H1 (cell line): ENCODE measurements around the gene DIP2B. TPM values are rescaled to one million over a fixed set of nuclear protein-coding genes. Genes with fewer than 3 reads are reported as not detected.

Experiments used
- CTCF ChIA-PET: fragments of 300-600 bp; sonication (Branson Sonifier 250); formaldehyde crosslinking; loops from one replicate; lab custom pipeline; 2021; ENCODE audit not compliant: partially characterized antibody; lab: Charles Lee
- POLR2A ChIA-PET: fragments of 300-600 bp; sonication (Branson Sonifier 250); formaldehyde crosslinking; loops from one replicate; lab custom pipeline; 2021; ENCODE audit warnings: inconsistent platforms; ENCODE audit not compliant: partially characterized antibody; lab: Charles Lee
- DNase-seq, 2 experiments: peaks; one replicate each; pipeline versions ENCODE4 v3.0.0 to v3.0.0-alpha.2; 2010 to 2022; ENCODE audit warnings: low spot score in 2 of 2, low read depth in 1 of 2, mixed read lengths in 1 of 2
- FAIRE-seq: peaks from 2 replicates; lab custom pipeline; 2011; peaks lifted over from hg19 to GRCh38; lab: Jason Lieb, UNC
- H2AFZ ChIP-seq: 2 replicates; pipeline ENCODE4 v1.8.1; 2012; ENCODE audit warnings: low read length, inconsistent platforms
- H2AK5ac ChIP-seq: 2 replicates; pipeline ENCODE4 v1.6.1; 2013; ENCODE audit warnings: low read depth, low read length
- H2BK120ac ChIP-seq: replicated peaks from 2 replicates; pipeline ENCODE3; 2013; ENCODE audit warnings: low read depth, low read length, inconsistent platforms
- H2BK12ac ChIP-seq: 2 replicates; pipeline ENCODE4 v1.6.1; 2013; ENCODE audit warnings: low read depth, low read length
- H2BK15ac ChIP-seq: 2 replicates; pipeline ENCODE4 v1.6.1; 2013; ENCODE audit warnings: low read length
- H2BK20ac ChIP-seq: 2 replicates; pipeline ENCODE4 v1.6.1; 2013; ENCODE audit warnings: low read length
- H2BK5ac ChIP-seq: 2 replicates; pipeline ENCODE4 v1.6.1; 2013; ENCODE audit warnings: low read depth, low read length
- H3K14ac ChIP-seq: 2 replicates; pipeline ENCODE4 v1.6.1; 2013; ENCODE audit warnings: inconsistent platforms; ENCODE audit not compliant: insufficient read length
- H3K18ac ChIP-seq: 2 replicates; pipeline ENCODE4 v1.6.1; 2013; ENCODE audit warnings: low read length; ENCODE audit errors: extremely low read depth
- H3K23ac ChIP-seq: 2 replicates; pipeline ENCODE4 v1.6.1; 2013; ENCODE audit warnings: inconsistent platforms; ENCODE audit not compliant: insufficient read length
- H3K23me2 ChIP-seq: 2 replicates; pipeline ENCODE4 v1.6.1; 2013; ENCODE audit warnings: low read depth, low read length
- H3K27ac ChIP-seq: 2 replicates; pipeline ENCODE4 v1.6.1; 2011; ENCODE audit warnings: low read depth, low read length, inconsistent platforms
- H3K27me3 ChIP-seq, 4 experiments: replicated peaks in 1 of 4; 1 replicate in 1 of 4; 2 replicates in 3 of 4; pipeline versions ENCODE4 v1.6.1 to v1.8.1; 2011 to 2013; ENCODE audit warnings: low read length in 3 of 4, mild to moderate bottlenecking in 3 of 4, inconsistent platforms in 2 of 4, mixed read lengths in 2 of 4, moderate library complexity in 1 of 4; ENCODE audit not compliant: control insufficient read depth in 3 of 4, insufficient read depth in 3 of 4; ENCODE audit errors: extremely low read depth in 1 of 4
- H3K36me3 ChIP-seq, 4 experiments: 2 replicates each; pipeline versions ENCODE4 v1.6.1 to v1.8.1; 2011 to 2013; ENCODE audit warnings: mild to moderate bottlenecking in 4 of 4, low read length in 3 of 4, moderate library complexity in 2 of 4, control low read depth in 1 of 4, inconsistent platforms in 1 of 4; ENCODE audit not compliant: insufficient read depth in 4 of 4, control insufficient read depth in 2 of 4
- H3K4ac ChIP-seq: replicated peaks from 2 replicates; pipeline ENCODE3; 2013; ENCODE audit warnings: low read length, low read depth, mixed read lengths, inconsistent platforms; ENCODE audit not compliant: insufficient read length
- H3K4me1 ChIP-seq, 4 experiments: replicated peaks in 1 of 4; 1 replicate in 1 of 4; 2 replicates in 3 of 4; pipeline versions ENCODE4 v1.6.1 to v1.8.1; 2011 to 2013; ENCODE audit warnings: low read length in 3 of 4, inconsistent platforms in 2 of 4, mixed read lengths in 1 of 4; ENCODE audit not compliant: insufficient read depth in 4 of 4, control insufficient read depth in 3 of 4
- H3K4me2 ChIP-seq, 2 experiments: 2 replicates each; pipeline versions ENCODE4 v1.6.1 to v1.8.1; 2011 to 2013; ENCODE audit warnings: low read depth in 2 of 2, low read length in 2 of 2, control low read depth in 1 of 2, inconsistent platforms in 1 of 2, mild to moderate bottlenecking in 1 of 2; ENCODE audit not compliant: insufficient read depth in 1 of 2
- H3K4me3 ChIP-seq, 4 experiments: fragments of 200-600, 300-600 bp in 1 of 4; sonication (generic), shearing (Covaris generic), sonication (Bioruptor Twin) in 1 of 4; 2 replicates each; pipeline versions ENCODE4 v1.5.1 to v1.8.1; 2011 to 2016; ENCODE audit warnings: low read length in 4 of 4, low read depth in 3 of 4, control low read depth in 2 of 4, inconsistent platforms in 2 of 4, mild to moderate bottlenecking in 2 of 4, mixed read lengths in 1 of 4, moderate library complexity in 1 of 4; ENCODE audit not compliant: insufficient read depth in 2 of 4; ENCODE audit errors: extremely low read depth in 1 of 4
- H3K56ac ChIP-seq: replicated peaks from 2 replicates; pipeline ENCODE3; 2013; ENCODE audit warnings: low read depth, mild to moderate bottlenecking, mixed read lengths, low read length, inconsistent platforms; ENCODE audit not compliant: insufficient read length
- H3K79me1 ChIP-seq: 2 replicates; pipeline ENCODE4 v1.6.1; 2013; ENCODE audit warnings: low read depth, low read length, control low read depth
- H3K79me2 ChIP-seq, 2 experiments: 2 replicates each; pipeline versions ENCODE4 v1.6.1 to v1.8.1; 2012 to 2013; ENCODE audit warnings: low read length in 2 of 2, mild to moderate bottlenecking in 2 of 2, inconsistent platforms in 1 of 2; ENCODE audit not compliant: insufficient read depth in 2 of 2, control insufficient read depth in 1 of 2
- H3K9ac ChIP-seq, 4 experiments: replicated peaks in 1 of 4; 1 replicate in 1 of 4; 2 replicates in 3 of 4; pipeline versions ENCODE4 v1.6.1 to v1.8.1; 2011 to 2013; ENCODE audit warnings: low read depth in 3 of 4, low read length in 3 of 4, control low read depth in 2 of 4, mild to moderate bottlenecking in 2 of 4, moderate library complexity in 2 of 4, inconsistent platforms in 1 of 4; ENCODE audit errors: extremely low read depth in 1 of 4
- H3K9me3 ChIP-seq, 2 experiments: 2 replicates each; pipeline versions ENCODE4 v1.6.1 to v1.8.1; 2012 to 2013; ENCODE audit warnings: mild to moderate bottlenecking in 2 of 2, moderate library complexity in 2 of 2, control low read depth in 1 of 2, inconsistent platforms in 1 of 2, low read depth in 1 of 2, low read length in 1 of 2, mixed read lengths in 1 of 2; ENCODE audit not compliant: insufficient read depth in 2 of 2
- H4K20me1 ChIP-seq, 2 experiments: replicated peaks in 1 of 2; 2 replicates each; pipeline versions ENCODE3 to v1.8.1; 2011 to 2013; ENCODE audit warnings: inconsistent platforms in 2 of 2, low read length in 2 of 2, mild to moderate bottlenecking in 1 of 2; ENCODE audit not compliant: insufficient read depth in 2 of 2, control insufficient read depth in 1 of 2
- H4K5ac ChIP-seq: 2 replicates; pipeline ENCODE4 v1.6.1; 2013; ENCODE audit warnings: low read length, low read depth, mixed read lengths, inconsistent platforms; ENCODE audit not compliant: insufficient read length
- H4K8ac ChIP-seq: 2 replicates; pipeline ENCODE4 v1.8.0; 2013; ENCODE audit warnings: mild to moderate bottlenecking, moderate library complexity, low read length, inconsistent platforms; ENCODE audit not compliant: insufficient read depth; ENCODE audit errors: extremely low read depth
- H4K91ac ChIP-seq: replicated peaks from 2 replicates; pipeline ENCODE3; 2013; ENCODE audit warnings: low read length, mixed read lengths, inconsistent platforms; ENCODE audit not compliant: insufficient read length
- CBX8 ChIP-seq: fragments of 300-800, 300-1000 bp; sonication (generic); IDR thresholded peaks from 2 replicates; pipeline ENCODE4 v1.7.1; 2016; ENCODE audit warnings: low read depth, low read length, borderline replicate concordance
- POU5F1 ChIP-seq: IDR thresholded peaks from 2 replicates; pipeline ENCODE4 v1.6.1; 2011; ENCODE audit warnings: low read depth, mild to moderate bottlenecking, low read length, moderate library complexity
- WGBS, 2 experiments: shearing (Covaris generic) in 1 of 2; methylation state at CpG; one replicate each; pipeline versions ENCODE4 v1.1.6 to v1.1.7; 2013 to 2015; ENCODE audit warnings: low lambda C conversion rate in 2 of 2, mixed read lengths in 2 of 2, inconsistent platforms in 1 of 2, low coverage in 1 of 2, missing lambda C conversion rate in 1 of 2; ENCODE audit not compliant: insufficient replicate concordance in 2 of 2, insufficient coverage in 1 of 2, insufficient read length in 1 of 2; ENCODE audit errors: extremely low coverage in 1 of 2, missing lambda C conversion rate in 1 of 2; 5-methylcytosine and 5-hydroxymethylcytosine counted together
- polyA plus RNA-seq, 7 experiments: library from polyadenylated mRNA; depleted of rRNA in 3 of 7; stranded (reverse) in 5 of 7; unstranded in 2 of 7; fragments of >200 nt in 5 of 7; fragments of 200-250 nt in 2 of 7; gene quantifications; 1 replicate in 5 of 7; 2 replicates in 1 of 7; 4 replicates in 1 of 7; pipeline versions ENCODE4 v1.2.1 to v1.2.3, GENCODE V29; 2011 to 2013; ENCODE audit warnings: missing spikeins in 2 of 7, mixed read lengths in 2 of 7
- total RNA-seq: library from RNA; stranded (reverse); fragmentation: NEBNext Ultra II Directional; extraction: Animal tissue kit (Norgen Biotek cat#: 25700); gene quantifications from 2 replicates; pipeline ENCODE4 v1.2.1, GENCODE V29; 2021

Gene DIP2B
- total and polyA plus RNA-seq, 2 of the 8 experiments (the other 6 are each of a cell fraction or from before 2014, with no cell fraction given) = 11.1 to 29.6 TPM

GRCh38 chr12:50517421-50518048, 12.8 kb downstream of the DIP2B start:
- no peak overlapping the region for H4K91ac ChIP-seq
- H3K4me2 ChIP-seq = no peak overlapping the region
- peaks cover 0 to 3% of the 10 kb centered on the region in 2 experiments for H4K20me1 ChIP-seq

More at GRCh38 chr12:50517421-50518048, 12.8 kb downstream of the DIP2B start:
- H3K4me3 ChIP-seq = no peak overlapping the region
- CTCF ChIA-PET = interaction anchor here (1.0 to 1.6 kb wide), 4 partner anchors 12 to 443 kb away, joined by 3 to 4 read pairs (median 4); partner anchors contain the start of gene DIP2B
- POLR2A ChIA-PET = interaction anchor here (0.7 to 3.4 kb wide), 2 partner anchors 8 to 12 kb away, joined by 3 to 9 read pairs; partner anchors contain the start of gene DIP2B
- H2BK120ac ChIP-seq = no peak overlapping the region
- H2AFZ ChIP-seq = no peak overlapping the region
- H2AK5ac ChIP-seq = no peak overlapping the region
- no peaks in the 10 kb centered on the region for H3K4me1 ChIP-seq
- no peak overlapping the region for H2BK20ac ChIP-seq
- TF ChIP-seq CBX8 (no peak), POU5F1 (no peak)
- FAIRE-seq (no peak), DNase-seq (no peak)
- H3K23me2 ChIP-seq = no peaks in the 10 kb centered on the region
- H4K5ac ChIP-seq = no peak overlapping the region
- H2BK15ac ChIP-seq = no peak overlapping the region
- no peak overlapping the region for H3K4ac ChIP-seq
- 82% methylated on average over 3 of the region's 3 CpGs; no CpG with 5 or more reads in 1 of the 2 experiments for WGBS, 2 experiments
- H3K23ac ChIP-seq = no peak overlapping the region
- H3K36me3 ChIP-seq = no peaks in the 10 kb centered on the region
- no peak overlapping the region for H4K8ac ChIP-seq
- no peak overlapping the region for H2BK12ac ChIP-seq
- H3K9ac ChIP-seq = no peak overlapping the region; a peak in 1 of 7 replicates
- H3K56ac ChIP-seq = no peak overlapping the region
- H3K79me2 ChIP-seq = peaks cover 16 to 81% of the 10 kb centered on the region in 2 experiments
- H3K9me3 ChIP-seq = no peaks in the 10 kb centered on the region
- H3K14ac ChIP-seq = no peak overlapping the region
- H3K27ac ChIP-seq = no peak overlapping the region
- no peak overlapping the region for H3K18ac ChIP-seq
- peaks cover 3% of the 10 kb centered on the region; the same call in 1 of the 2 replicates for H3K79me1 ChIP-seq
- peak overlapping the region; percentile 75 for H2BK5ac ChIP-seq
- H3K27me3 ChIP-seq = no peaks in the 10 kb centered on the region
